Breast epithelium (tissue), 3 donors: Measurements from ENCODE around the gene SPINT2.
"Not testable (repeated sequence)": the region's sequence is repeated elsewhere in the genome, so short reads cannot be mapped to it uniquely, and the experiment has no call there.

Experiments
- POLR2A ChIP-seq: fragments of 450-650 bp; IDR thresholded peaks from one replicate; pipeline ENCODE4 v1.6.1; 2016; ENCODE audit warnings: antibody characterized with exemption, mild to moderate bottlenecking, moderate library complexity
- POLR2AphosphoS5 ChIP-seq, 3 donors: sonication (generic); formaldehyde crosslinking; IDR thresholded peaks; one replicate each; pipeline ENCODE4 v1.6.1; 2017; ENCODE audit warnings: antibody characterized with exemption in 3 of 3
- TF ChIP-seq, protein P1 (sequence below), 3 donors: fragments of 450-650 bp; IDR thresholded peaks; one replicate each; pipeline ENCODE4 v1.5.1; 2016 to 2017; ENCODE audit warnings: antibody characterized with exemption in 3 of 3, mild to moderate bottlenecking in 3 of 3, moderate library complexity in 3 of 3

DNA sequence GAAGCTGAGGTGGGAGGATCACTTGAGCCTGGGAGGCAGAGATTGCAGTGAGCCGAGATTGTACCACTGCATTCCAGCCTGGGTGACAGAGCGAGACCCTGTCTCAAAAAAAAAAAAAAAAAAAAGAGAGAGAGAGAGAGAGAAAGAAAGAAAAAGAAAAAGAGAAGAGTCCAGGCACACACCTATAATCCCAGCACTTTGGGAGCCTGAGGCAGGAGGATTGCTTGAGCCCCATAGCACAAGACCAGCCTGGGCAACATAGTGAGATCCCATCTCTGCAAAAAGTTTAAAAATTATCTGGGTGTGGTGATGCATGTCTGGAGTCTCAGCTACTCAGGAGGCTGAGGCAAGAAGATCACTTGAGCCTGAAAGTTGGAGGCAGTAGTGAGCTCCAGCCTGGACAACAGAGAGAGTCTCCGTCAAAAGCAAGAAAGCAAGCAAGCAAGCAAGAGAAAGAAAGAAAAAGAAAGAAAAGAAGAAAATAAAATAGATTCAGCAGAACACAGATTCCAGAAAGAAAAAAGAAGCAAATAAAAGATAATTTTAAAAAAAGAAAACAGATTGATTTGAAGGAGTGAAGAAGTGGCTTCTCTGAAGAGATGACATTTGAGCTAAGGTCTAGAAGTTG lies 33.8 kb upstream of the SPINT2 start:
- TF ChIP-seq, protein P1, sequence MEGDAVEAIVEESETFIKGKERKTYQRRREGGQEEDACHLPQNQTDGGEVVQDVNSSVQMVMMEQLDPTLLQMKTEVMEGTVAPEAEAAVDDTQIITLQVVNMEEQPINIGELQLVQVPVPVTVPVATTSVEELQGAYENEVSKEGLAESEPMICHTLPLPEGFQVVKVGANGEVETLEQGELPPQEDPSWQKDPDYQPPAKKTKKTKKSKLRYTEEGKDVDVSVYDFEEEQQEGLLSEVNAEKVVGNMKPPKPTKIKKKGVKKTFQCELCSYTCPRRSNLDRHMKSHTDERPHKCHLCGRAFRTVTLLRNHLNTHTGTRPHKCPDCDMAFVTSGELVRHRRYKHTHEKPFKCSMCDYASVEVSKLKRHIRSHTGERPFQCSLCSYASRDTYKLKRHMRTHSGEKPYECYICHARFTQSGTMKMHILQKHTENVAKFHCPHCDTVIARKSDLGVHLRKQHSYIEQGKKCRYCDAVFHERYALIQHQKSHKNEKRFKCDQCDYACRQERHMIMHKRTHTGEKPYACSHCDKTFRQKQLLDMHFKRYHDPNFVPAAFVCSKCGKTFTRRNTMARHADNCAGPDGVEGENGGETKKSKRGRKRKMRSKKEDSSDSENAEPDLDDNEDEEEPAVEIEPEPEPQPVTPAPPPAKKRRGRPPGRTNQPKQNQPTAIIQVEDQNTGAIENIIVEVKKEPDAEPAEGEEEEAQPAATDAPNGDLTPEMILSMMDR (IDR thresholded peaks at IDR 0.05), result not testable (repeated sequence)
- TF ChIP-seq POLR2A; POLR2AphosphoS5 (IDR thresholded peaks at IDR 0.05): not testable (repeated sequence)
